Heart left ventricle (tissue), 13 donors: ENCODE results near the gene MLPH.

Experiments used
- POLR2A ChIP-seq, 2 donors: fragments of 450-650 bp; IDR thresholded peaks; one replicate each; pipeline ENCODE4 v1.6.1; 2017; ENCODE audit warnings: antibody characterized with exemption in 2 of 2, mild to moderate bottlenecking in 2 of 2, moderate library complexity in 2 of 2
- TF ChIP-seq, protein P1 (sequence below), 12 donors: fragments of 200-600 bp; sonication (generic) in 4 of 12; IDR thresholded peaks; one replicate each; pipeline versions ENCODE4 v1.5.0 to v1.8.0; 2018 to 2022; ENCODE audit warnings: antibody characterized with exemption in 12 of 12, mild to moderate bottlenecking in 5 of 12
- donor health status: ischemic (EF 13 %, LVEDD 7.1; RV severe dilation, severe dysfunction).
- donor health status: DM: no; HTN: yes; CAD: no.
- donor health status: DM: no; HTN: no; CAD: no.
- donor health status: ischemic (EF 25% LVEDD 6.9; RV normal size, moderate dysfunction).
- donor health status: ischemic (EF 25% LVEDD 5.7; RV mildly dilated, moderate dysfunction).
- donor health status: ischemic (EF 35%, LVEDD 5.7; RV mildly dilated, moderate dysfunction).
- donor health status: nonischemic (EF 11% LVEDD 7.7; RV severe dilation, severe dysfunction).
- donor health status: DM: yes; HTN: yes; CAD: no.
- donor health status: PGD.
- donor health status: ischemic (EF 29% LVEDD 5.4; RV normal size, mild dysfunction).
- donor health status: nonischemic (EF 23%, LVEDD 6.1; RV moderate dilation, normal function).

DNA sequence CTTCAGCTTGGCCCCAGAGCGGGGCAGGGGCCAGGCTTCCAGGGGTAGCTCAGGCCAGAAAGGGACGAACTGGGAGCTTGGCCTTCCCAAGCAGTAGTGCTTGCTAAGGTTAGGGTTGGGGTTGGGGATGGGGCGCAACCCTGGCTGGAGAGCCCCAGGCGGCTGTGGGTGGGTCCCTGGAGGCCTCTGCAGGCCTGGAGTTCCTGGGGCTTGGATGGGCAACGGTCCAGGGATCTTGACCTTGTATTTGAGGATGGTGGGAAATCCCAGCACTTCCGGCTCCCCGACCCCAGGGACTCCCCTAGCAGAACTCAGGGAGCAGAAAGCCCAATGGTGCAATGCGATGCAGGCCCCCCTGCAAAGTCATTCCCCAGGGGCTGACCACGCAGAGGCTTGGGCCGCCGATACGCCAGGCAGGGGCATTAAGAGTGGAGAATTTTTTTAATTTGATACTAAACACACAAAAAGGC lies 12.6 kb upstream of the MLPH start:
- TF ChIP-seq, protein P1, sequence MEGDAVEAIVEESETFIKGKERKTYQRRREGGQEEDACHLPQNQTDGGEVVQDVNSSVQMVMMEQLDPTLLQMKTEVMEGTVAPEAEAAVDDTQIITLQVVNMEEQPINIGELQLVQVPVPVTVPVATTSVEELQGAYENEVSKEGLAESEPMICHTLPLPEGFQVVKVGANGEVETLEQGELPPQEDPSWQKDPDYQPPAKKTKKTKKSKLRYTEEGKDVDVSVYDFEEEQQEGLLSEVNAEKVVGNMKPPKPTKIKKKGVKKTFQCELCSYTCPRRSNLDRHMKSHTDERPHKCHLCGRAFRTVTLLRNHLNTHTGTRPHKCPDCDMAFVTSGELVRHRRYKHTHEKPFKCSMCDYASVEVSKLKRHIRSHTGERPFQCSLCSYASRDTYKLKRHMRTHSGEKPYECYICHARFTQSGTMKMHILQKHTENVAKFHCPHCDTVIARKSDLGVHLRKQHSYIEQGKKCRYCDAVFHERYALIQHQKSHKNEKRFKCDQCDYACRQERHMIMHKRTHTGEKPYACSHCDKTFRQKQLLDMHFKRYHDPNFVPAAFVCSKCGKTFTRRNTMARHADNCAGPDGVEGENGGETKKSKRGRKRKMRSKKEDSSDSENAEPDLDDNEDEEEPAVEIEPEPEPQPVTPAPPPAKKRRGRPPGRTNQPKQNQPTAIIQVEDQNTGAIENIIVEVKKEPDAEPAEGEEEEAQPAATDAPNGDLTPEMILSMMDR (IDR thresholded peaks at IDR 0.05), result no peak
- TF ChIP-seq POLR2A (IDR thresholded peaks at IDR 0.05), result no peak
